HG03342 (cell line): ENCODE measurements around the gene MRPS30.
"Not testable (repeated sequence)": the region's sequence is repeated elsewhere in the genome, so short reads cannot be mapped to it uniquely, and the experiment has no call there.

Source experiments
- ATAC-seq: cut with Tn5 transposase; IDR thresholded peaks from one replicate; pipeline ENCODE4 v1.9.1; 2021; ENCODE audit warnings: mild to moderate bottlenecking, moderate library complexity; ENCODE audit not compliant: unreplicated experiment

Gene MRPS30

GRCh38 chr5:44808435-44809214 is at the start of gene MRPS30:
Gene MRPS30, plus strand, starts transcription at chr5:44808947. Its CDS starts 16 bp downstream, at chr5:44808963.
- ATAC-seq = peak; percentile 97

- no peak for ATAC-seq
Measured at GRCh38 chr5:44769200-44769876, 39.4 kb upstream of the MRPS30 start.

- no peak for ATAC-seq
Measured at GRCh38 chr5:44769877-44770209, 38.9 kb upstream of the MRPS30 start.

- ATAC-seq = no peak
Measured at GRCh38 chr5:44770780-44771717, 37.7 kb upstream of the MRPS30 start.

- ATAC-seq = not testable (repeated sequence)
Measured at GRCh38 chr5:44772397-44772796, 36.4 kb upstream of the MRPS30 start.

- peak; percentile 79 for ATAC-seq
Measured at GRCh38 chr5:44774279-44774880, 34.4 kb upstream of the MRPS30 start.

GRCh38 chr5:44779167-44779566 is 29.6 kb upstream of the MRPS30 start:
- no peak for ATAC-seq

GRCh38 chr5:44783634-44784315 is 25.0 kb upstream of the MRPS30 start:
- no peak for ATAC-seq

- no peak for ATAC-seq
Measured at GRCh38 chr5:44787731-44788130, 21.0 kb upstream of the MRPS30 start.

- not testable (repeated sequence) for ATAC-seq
Measured at GRCh38 chr5:44789372-44789995, 19.3 kb upstream of the MRPS30 start.

GRCh38 chr5:44792031-44792673 is 16.6 kb upstream of the MRPS30 start:
- ATAC-seq = not testable (repeated sequence)

GRCh38 chr5:44794371-44794770 is 14.4 kb upstream of the MRPS30 start:
- ATAC-seq = no peak

GRCh38 chr5:44795496-44795895 is 13.3 kb upstream of the MRPS30 start:
- ATAC-seq = no peak

GRCh38 chr5:44797841-44798240 is 10.9 kb upstream of the MRPS30 start:
- no peak for ATAC-seq

GRCh38 chr5:44801992-44802391 is 6.8 kb upstream of the MRPS30 start:
- ATAC-seq = no peak

GRCh38 chr5:44806608-44807007 is 2.1 kb upstream of the MRPS30 start:
- ATAC-seq = no peak

- ATAC-seq = no peak
Measured at GRCh38 chr5:44807269-44807668, 1.5 kb upstream of the MRPS30 start.

GRCh38 chr5:44809215-44809955 is 638 bp downstream of the MRPS30 start:
- ATAC-seq = peak; percentile 45

GRCh38 chr5:44809956-44810420 is 1.2 kb downstream of the MRPS30 start:
- no peak for ATAC-seq
